Measurements from ENCODE around the gene RNF223. TPM values are rescaled to one million over a fixed set of nuclear protein-coding genes. Genes with fewer than 3 reads are reported as not detected.

RNF223 gene
- total RNA-seq, 4 donors from 2014 or later, result not detected

DNA sequence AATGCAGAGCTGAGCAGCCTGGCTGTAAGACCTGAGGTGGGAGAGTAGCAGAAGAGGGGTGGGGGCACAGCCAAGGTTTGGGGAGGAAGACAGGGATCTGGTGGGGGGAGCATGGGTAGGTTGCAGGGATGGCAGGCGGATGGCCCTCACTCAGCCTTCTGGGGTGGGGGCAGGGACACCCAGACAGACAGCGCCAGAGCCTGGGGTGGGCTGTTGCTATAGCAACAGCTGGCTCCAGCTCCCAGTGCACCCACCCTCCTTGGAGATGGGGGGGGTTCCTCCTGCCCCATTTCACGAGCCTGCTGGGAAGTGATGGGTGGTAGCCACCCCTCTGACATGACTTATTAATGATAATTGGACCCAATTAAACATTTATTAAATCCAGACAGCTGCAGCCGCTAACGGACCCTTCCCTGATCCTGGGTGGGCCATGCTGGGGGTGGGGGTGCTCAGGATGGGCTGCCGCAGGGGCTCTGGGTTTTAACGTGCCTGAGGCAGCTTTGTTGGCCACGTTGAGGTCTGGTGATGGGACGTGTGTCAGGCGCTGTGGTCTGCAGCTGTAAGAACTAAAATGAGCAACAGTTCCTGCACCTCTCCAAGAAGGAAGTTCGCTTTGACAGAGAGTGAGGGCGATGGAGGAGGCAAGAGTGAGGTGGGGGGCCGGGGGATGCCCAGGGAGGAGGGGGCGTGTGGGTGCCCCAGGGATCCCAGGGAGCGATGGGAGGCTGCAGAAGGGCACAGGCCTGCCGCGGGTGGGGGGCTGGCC, 34.8 kb downstream of the RNF223 start:
- no peak overlapping the region for H3K27ac ChIP-seq (replicated peaks in 1 of 4)
- H3K27me3 ChIP-seq, result peaks cover 0 to 27% (median 3%) of the 10 kb centered on the region in 4 donors
- TF ChIP-seq, protein P1, sequence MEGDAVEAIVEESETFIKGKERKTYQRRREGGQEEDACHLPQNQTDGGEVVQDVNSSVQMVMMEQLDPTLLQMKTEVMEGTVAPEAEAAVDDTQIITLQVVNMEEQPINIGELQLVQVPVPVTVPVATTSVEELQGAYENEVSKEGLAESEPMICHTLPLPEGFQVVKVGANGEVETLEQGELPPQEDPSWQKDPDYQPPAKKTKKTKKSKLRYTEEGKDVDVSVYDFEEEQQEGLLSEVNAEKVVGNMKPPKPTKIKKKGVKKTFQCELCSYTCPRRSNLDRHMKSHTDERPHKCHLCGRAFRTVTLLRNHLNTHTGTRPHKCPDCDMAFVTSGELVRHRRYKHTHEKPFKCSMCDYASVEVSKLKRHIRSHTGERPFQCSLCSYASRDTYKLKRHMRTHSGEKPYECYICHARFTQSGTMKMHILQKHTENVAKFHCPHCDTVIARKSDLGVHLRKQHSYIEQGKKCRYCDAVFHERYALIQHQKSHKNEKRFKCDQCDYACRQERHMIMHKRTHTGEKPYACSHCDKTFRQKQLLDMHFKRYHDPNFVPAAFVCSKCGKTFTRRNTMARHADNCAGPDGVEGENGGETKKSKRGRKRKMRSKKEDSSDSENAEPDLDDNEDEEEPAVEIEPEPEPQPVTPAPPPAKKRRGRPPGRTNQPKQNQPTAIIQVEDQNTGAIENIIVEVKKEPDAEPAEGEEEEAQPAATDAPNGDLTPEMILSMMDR (IDR thresholded peaks at IDR 0.05), result no peak
- TF ChIP-seq POLR2AphosphoS5 (IDR thresholded peaks at IDR 0.05), result no peak
- no peak for TF ChIP-seq EP300 (IDR thresholded peaks at IDR 0.05)
- no peak for TF ChIP-seq POLR2A (IDR thresholded peaks at IDR 0.05; ENCODE audit: low read depth)
- no peak for DNase-seq (ENCODE audit: extremely low spot score)
- peak overlapping the region in 2 of 4 donors; percentile 54 to 55 for H3K4me3 ChIP-seq
- WGBS, result 58% methylated on average over 17 of the region's 17 CpGs
- intact Hi-C loops (cut with DNase I), result no loop called here
- peaks cover 0 to 20% (median 15%) of the 10 kb centered on the region in 4 donors for H3K36me3 ChIP-seq
- no peaks in the 10 kb centered on the region for H3K9me3 ChIP-seq
- H3K4me1 ChIP-seq, result peaks cover 16 to 32% (median 23%) of the 10 kb centered on the region in 4 donors

DNA sequence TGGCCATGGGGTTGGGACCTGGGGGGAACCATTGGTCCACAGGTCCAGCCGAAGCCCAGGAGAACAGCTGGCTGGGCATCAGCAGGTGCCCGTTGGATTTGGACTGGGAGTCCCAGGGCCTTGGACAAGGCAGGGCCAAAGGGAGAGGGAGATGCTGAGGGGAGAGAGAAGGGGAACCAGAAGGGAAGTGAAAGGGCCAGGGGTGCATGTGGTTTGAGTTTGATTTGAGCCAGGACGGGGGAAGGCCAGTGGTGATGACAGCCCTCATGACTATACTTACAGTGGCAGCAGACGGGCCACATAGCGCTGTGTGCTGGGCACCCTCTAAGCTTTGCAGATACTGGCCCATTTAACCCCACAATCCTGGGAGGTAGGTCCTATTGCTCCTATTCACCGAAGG, 35.4 kb downstream of the RNF223 start:
- H3K27me3 ChIP-seq, result peaks cover 0 to 34% (median 9%) of the 10 kb centered on the region in 4 donors
- intact Hi-C loops (cut with DNase I), result no loop called here
- TF ChIP-seq POLR2A (IDR thresholded peaks at IDR 0.05; ENCODE audit: low read depth) (no peak), POLR2AphosphoS5 (IDR thresholded peaks at IDR 0.05) (no peak), EP300 (IDR thresholded peaks at IDR 0.05) (no peak)
- TF ChIP-seq, protein P1 (IDR thresholded peaks at IDR 0.05), result no peak

DNA sequence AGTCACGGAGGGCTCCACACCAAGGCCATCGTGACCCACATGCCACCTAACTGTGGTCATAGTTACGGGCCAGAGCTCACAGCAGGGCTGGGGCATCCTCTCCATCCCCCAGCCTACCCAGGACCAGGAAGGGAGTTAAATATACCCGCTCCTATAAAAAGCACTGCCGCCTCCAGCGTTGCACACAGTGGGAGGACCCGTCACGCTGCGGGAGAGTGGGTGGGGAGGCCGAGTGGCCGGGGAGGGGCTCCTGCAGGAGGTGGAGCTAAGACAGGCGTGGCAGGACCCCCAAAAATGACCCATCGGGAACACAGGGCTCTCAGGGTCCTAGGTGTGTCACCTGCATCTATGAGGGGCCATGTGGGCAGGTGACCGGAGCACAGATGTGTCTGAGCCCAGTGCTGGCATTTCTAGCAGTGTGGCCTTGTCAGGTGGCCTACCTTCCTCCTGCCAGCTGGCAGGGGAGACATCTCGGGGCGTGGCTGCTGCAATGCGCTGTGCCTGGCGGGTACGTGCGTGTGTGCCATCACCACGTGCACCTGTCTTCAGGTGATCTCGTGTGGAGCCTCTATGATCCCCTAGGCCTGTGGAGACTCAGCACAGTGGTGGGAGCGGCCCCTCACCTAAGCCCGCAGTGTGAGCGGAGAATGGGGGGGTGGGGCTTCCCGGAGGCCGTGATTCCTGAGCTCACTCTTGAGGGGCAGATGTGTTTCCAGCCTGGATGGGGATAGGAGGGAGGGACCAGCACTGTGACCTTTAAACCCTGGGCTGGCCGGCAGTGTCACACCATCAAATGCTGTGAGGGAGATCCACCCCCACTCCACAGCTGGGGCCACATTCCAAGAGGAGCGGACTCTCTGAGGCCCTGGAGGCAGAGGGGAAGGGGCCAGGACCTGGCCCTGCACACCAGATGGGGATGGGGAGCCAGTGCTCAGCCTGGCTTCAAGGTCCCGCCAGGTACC, 36.5 kb downstream of the RNF223 start:
- intact Hi-C loops (cut with DNase I), result no loop called here
- Histone ChIP-seq H3K27me3 (peaks cover 5 to 44% (median 13%) of the 10 kb centered on the region in 4 donors), H3K4me3 (no peak overlapping the region), H3K36me3 (peaks cover 0 to 6% (median 0%) of the 10 kb centered on the region in 4 donors), H3K27ac (replicated peaks in 1 of 4) (no peak overlapping the region), H3K9me3 (no peaks in the 10 kb centered on the region), H3K4me1 (peaks cover 31 to 48% (median 40%) of the 10 kb centered on the region in 4 donors)
- no peak for DNase-seq (ENCODE audit: extremely low spot score)
- no peak for TF ChIP-seq POLR2A (IDR thresholded peaks at IDR 0.05; ENCODE audit: low read depth)
- no peak for TF ChIP-seq POLR2AphosphoS5 (IDR thresholded peaks at IDR 0.05)
- TF ChIP-seq EP300 (IDR thresholded peaks at IDR 0.05), result no peak
- TF ChIP-seq, protein P1 (IDR thresholded peaks at IDR 0.05), result no peak
- 77% methylated on average over 11 of the region's 30 CpGs for WGBS

More for the DNA sequence above, 35.4 kb downstream of the RNF223 start:
- WGBS, result 78% methylated on average over 5 of the region's 6 CpGs
- Histone ChIP-seq H3K9me3 (no peaks in the 10 kb centered on the region), H3K36me3 (peaks cover 0 to 13% (median 8%) of the 10 kb centered on the region in 4 donors), H3K4me3 (no peak overlapping the region), H3K4me1 (peaks cover 22 to 38% (median 30%) of the 10 kb centered on the region in 4 donors), H3K27ac (replicated peaks in 1 of 4) (no peak overlapping the region)
- DNase-seq (ENCODE audit: extremely low spot score), result no peak

DNA sequence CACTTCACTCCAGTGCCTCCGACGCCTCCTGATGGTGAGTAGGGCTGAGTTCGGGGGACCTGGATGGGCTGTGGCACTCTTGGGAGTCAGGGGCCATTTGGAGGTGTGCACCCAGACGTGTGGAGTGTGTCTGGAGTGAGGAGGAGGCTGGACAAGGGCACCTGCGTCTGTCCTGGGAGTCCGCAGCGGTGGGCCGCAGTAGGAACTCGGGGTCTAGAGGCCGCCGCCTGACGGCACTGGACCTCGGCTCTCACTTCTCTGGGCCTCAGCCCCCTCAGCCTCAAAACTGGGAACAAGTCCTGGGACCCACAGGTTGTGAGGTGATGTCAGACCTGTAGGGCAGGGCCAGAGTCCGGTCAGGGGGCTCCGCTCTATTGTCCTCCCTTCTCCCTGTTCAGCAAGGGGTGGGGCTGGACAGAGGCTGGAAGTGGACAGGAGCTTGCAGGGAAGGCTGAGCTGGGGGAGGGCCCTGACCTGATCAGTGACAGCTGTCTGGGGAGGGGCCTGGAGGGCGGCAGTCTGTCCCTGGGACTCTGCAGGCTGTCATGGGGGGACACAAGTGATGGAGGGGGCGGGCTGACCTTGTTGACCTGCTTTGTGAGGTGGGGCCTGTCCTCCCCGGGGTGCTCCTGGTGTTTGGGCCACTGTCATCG, 38.7 kb downstream of the RNF223 start:
- Histone ChIP-seq H3K9me3 (no peaks in the 10 kb centered on the region), H3K36me3 (peaks cover 0 to 6% (median 0%) of the 10 kb centered on the region in 4 donors), H3K27me3 (peaks cover 10 to 58% (median 13%) of the 10 kb centered on the region in 4 donors), H3K4me3 (no peak overlapping the region), H3K27ac (replicated peaks in 1 of 4) (no peak overlapping the region), H3K4me1 (peaks cover 32 to 49% (median 41%) of the 10 kb centered on the region in 4 donors)
- 95% methylated on average over 19 of the region's 19 CpGs for WGBS
- intact Hi-C loops (cut with DNase I), result no loop called here
- TF ChIP-seq, protein P1 (IDR thresholded peaks at IDR 0.05), result no peak
- TF ChIP-seq POLR2AphosphoS5 (IDR thresholded peaks at IDR 0.05), result no peak
- no peak for TF ChIP-seq POLR2A (IDR thresholded peaks at IDR 0.05; ENCODE audit: low read depth)
- TF ChIP-seq EP300 (IDR thresholded peaks at IDR 0.05), result no peak
- no peak for DNase-seq (ENCODE audit: extremely low spot score)

Data from esophagus muscularis mucosa (tissue), 4 donors.